NT2/D1 (cell line): Measurements from ENCODE around the gene PLPP1.
A peak's percentile ranks its signal among the peaks of the same experiment; 100 is the strongest.
"Not testable (repeated sequence)": the region's sequence is repeated elsewhere in the genome, so short reads cannot be mapped to it uniquely, and the experiment has no call there.

Source experiments
- DNase-seq: peaks from one replicate; pipeline ENCODE4 v3.0.0-alpha.2; 2011; ENCODE audit warnings: low read depth, low spot score
- H3K27me3 ChIP-seq: 2 replicates; pipeline ENCODE4 v1.6.0; 2011; ENCODE audit warnings: mild to moderate bottlenecking; ENCODE audit not compliant: insufficient read length, insufficient read depth
- H3K36me3 ChIP-seq: 2 replicates; pipeline ENCODE4 v1.6.1; 2011; ENCODE audit warnings: mild to moderate bottlenecking, low read length, mixed read lengths; ENCODE audit not compliant: insufficient read depth, insufficient read length
- H3K4me1 ChIP-seq: 2 replicates; pipeline ENCODE4 v1.5.1; 2011; ENCODE audit not compliant: insufficient read depth, insufficient read length
- H3K4me3 ChIP-seq: 2 replicates; pipeline ENCODE4 v1.5.1; 2011; ENCODE audit warnings: low read depth; ENCODE audit not compliant: insufficient read length
- H3K9ac ChIP-seq: 2 replicates; pipeline ENCODE4 v1.6.0; 2011; ENCODE audit warnings: low read depth; ENCODE audit not compliant: insufficient read length
- H3K9me3 ChIP-seq: 2 replicates; pipeline ENCODE4 v1.5.1; 2011; ENCODE audit warnings: mild to moderate bottlenecking, low read length; ENCODE audit not compliant: insufficient read depth
- SUZ12 ChIP-seq: IDR thresholded peaks from 2 replicates; pipeline ENCODE4 v1.6.1; 2011; ENCODE audit not compliant: insufficient read length, insufficient read depth; ENCODE audit errors: extremely low read depth
- YY1 ChIP-seq: IDR thresholded peaks from 2 replicates; pipeline ENCODE4 v1.6.1; 2011; ENCODE audit not compliant: insufficient read length, insufficient read depth
- ZNF274 ChIP-seq: IDR thresholded peaks from 2 replicates; pipeline ENCODE4 v1.6.1; 2011; ENCODE audit warnings: mild to moderate bottlenecking, low read depth, low read length

The PLPP1 gene

DNA sequence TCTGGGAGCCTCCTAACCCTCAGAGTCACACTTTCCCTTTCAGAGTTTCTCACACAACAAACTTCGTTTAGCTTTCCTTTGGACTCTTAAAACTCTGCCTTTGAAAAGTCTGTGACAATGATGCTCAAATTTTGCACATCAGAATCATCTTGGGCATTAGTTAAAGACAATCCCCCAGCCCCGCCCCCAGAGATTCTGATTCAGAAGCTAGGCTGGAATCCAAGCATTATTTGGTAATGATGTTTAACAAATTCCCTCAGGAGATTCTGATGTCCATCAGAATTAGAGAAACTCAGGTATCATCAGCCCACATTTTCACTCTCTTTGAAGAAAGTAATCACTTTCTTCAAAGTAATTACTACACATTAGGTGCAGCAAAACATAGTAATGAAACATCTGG, 9.6 kb upstream of the PLPP1 start:
- Histone ChIP-seq H3K9ac (no peak overlapping the region), H3K27me3 (no peaks in the 10 kb centered on the region), H3K9me3 (no peaks in the 10 kb centered on the region), H3K4me3 (no peak overlapping the region), H3K36me3 (no peaks in the 10 kb centered on the region), H3K4me1 (no peaks in the 10 kb centered on the region)
- TF ChIP-seq ZNF274 (no peak), YY1 (no peak), SUZ12 (no peak)
- DNase-seq, result no peak

DNA sequence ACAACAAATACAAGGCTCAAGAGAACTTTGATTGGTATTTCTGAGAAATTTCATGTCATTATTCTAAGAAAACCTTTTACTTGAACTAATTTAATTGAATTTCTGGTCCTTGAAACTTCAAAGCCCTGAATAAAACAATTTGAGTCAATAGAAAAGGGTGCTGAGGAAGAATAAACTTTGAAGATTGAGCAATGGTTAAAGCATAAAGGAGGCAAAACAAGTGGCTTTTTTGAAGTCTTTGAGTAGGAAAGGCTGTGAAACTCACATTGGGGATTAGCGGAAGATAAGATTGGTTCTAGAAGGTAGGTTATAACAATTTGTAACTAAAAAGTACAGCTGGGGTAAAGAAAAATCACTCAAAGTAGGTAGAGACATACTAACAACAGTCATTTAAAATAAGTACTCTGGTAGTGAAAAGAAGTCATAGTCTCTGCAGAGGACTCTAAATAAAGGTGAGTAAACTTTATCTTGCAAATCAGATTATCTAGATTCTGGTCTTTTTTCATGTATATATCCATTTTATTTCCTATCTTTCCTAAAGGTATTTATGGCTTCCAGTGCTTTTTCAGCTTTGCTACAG, 6.4 kb upstream of the PLPP1 start:
- no peak overlapping the region for H3K9ac ChIP-seq
- no peaks in the 10 kb centered on the region for H3K4me1 ChIP-seq
- TF ChIP-seq YY1 (no peak), ZNF274 (no peak), SUZ12 (no peak)
- H3K36me3 ChIP-seq, result no peaks in the 10 kb centered on the region
- no peaks in the 10 kb centered on the region for H3K27me3 ChIP-seq
- no peak overlapping the region for H3K4me3 ChIP-seq
- no peaks in the 10 kb centered on the region for H3K9me3 ChIP-seq
- DNase-seq, result no peak

DNA sequence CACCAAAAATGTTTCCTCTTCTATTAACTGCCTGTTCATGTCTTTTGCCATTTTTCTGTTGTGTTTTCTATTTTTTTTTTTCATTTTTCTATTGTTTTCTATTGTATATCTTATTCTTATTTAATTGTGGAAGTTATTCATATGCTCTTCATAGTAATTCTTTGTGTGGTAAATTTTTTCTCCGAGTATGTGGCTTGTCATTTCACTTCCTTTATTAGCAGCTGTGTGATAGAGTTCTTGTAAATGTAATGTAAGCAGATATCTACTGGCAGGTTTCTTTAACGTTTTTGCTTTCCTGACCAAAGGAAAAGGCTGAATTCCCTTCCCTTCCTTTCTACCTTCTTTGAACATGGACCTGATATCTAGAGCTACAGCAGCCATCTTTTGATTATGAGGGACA, 5.8 kb upstream of the PLPP1 start:
- no peaks in the 10 kb centered on the region for H3K36me3 ChIP-seq
- no peak for DNase-seq
- no peak overlapping the region for H3K9ac ChIP-seq
- no peaks in the 10 kb centered on the region for H3K27me3 ChIP-seq
- TF ChIP-seq SUZ12 (no peak), ZNF274 (no peak), YY1 (no peak)
- H3K9me3 ChIP-seq, result no peaks in the 10 kb centered on the region
- no peak overlapping the region for H3K4me3 ChIP-seq
- no peaks in the 10 kb centered on the region for H3K4me1 ChIP-seq

DNA sequence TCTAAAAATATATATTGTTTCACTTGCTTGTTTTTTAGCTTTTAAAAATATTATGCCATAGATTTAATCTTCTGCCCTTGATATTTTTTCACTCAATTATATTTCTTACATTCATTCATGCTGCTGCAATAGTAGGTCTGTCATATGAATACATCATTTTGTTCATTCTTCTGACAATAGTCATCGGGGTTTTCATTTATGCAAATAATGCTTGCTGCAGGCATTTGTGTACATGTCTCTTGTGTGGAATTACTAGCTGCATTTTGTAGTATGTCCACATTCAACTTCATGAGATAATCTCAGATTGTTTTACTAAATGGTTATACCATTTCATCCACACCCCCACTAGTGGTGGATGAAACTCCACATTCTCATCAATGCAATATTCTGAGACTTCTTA, 5.3 kb upstream of the PLPP1 start:
- H3K9ac ChIP-seq, result no peak overlapping the region
- H3K9me3 ChIP-seq, result no peaks in the 10 kb centered on the region
- H3K4me1 ChIP-seq, result no peaks in the 10 kb centered on the region
- DNase-seq, result no peak
- no peaks in the 10 kb centered on the region for H3K27me3 ChIP-seq
- H3K4me3 ChIP-seq, result no peak overlapping the region
- H3K36me3 ChIP-seq, result no peaks in the 10 kb centered on the region
- no peak for TF ChIP-seq YY1
- TF ChIP-seq ZNF274, result no peak
- TF ChIP-seq SUZ12, result no peak

DNA sequence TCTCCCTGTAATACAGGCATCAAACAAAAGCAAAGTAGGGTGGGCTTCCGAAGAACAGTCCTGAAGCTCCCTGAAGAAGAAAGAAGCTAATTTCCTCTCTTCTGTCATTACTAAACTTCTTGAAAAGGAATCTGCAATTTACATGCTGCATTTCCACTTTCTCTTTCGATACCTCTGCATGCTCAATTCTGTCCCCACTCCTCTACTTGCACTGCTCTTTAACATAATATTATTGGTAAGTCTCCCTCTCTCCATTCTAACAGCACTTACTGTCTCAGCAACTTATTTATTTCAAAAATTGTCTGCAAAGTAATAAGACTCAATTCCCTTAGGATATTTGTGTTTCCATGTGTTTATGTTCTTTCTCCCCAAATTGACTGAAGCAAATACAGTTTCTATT, 3.9 kb upstream of the PLPP1 start:
- Histone ChIP-seq H3K36me3 (no peaks in the 10 kb centered on the region), H3K27me3 (no peaks in the 10 kb centered on the region), H3K4me3 (no peak overlapping the region), H3K9ac (no peak overlapping the region), H3K4me1 (no peaks in the 10 kb centered on the region), H3K9me3 (no peaks in the 10 kb centered on the region)
- TF ChIP-seq SUZ12 (no peak), ZNF274 (no peak), YY1 (no peak)
- DNase-seq, result no peak

DNA sequence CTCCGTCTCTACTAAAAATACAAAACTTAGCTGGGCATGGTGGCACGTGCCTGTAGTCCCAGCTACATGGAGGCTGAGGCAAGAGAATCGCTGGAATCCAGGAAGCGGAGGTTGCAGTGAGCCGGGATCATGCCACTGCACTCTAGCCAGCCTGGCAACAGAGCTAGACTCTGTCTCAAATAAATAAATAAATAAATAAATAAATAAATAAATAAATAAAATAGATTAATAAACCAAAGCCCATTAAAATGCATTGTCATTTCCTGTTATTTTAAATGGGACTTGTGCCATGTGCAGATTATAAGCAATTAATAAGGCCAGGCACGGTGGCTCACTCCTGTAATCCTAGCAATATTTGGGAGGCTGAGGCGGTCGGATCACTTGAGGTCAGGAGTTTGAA, 2.6 kb upstream of the PLPP1 start:
- not testable (repeated sequence) for DNase-seq, H3K27me3 ChIP-seq, H3K9ac ChIP-seq, H3K9me3 ChIP-seq, H3K4me1 ChIP-seq, H3K36me3 ChIP-seq, H3K4me3 ChIP-seq

DNA sequence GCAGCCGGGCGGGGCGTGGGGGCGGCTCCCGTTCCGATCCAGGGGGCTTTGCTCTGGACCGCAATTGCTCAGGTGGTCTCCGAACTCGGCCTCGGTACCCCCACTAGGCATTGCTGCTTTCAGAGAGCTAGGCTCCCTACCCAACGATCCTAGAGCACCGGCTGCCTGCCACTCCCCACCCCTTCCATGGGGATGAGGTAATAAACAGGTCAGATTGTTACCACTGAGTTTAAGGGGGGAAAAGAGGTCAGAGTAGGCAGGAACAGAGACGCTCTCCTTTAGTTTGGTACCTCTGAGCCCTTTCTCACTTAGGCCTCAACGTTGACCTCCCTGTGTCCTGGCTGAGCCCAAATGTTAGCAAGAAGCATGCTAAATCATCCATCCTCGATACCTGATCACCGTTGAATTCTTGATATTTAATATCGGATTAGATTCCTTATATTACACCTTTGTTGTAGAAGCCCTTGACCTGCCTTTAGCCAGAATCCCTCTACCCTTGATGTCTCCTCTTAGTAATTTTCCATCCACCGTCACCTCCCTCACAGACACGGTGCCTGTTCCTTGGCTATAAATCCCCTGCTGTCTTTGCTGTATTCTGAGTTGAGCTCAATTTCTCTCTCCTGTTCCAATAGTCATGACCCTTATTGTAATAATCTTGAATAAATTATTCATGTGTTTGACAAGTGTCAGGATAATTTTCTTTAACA, 588 bp upstream of the PLPP1 start:
- Histone ChIP-seq H3K4me3 (peak overlapping the region; percentile 78), H3K9ac (peak overlapping the region; percentile 97), H3K9me3 (no peaks in the 10 kb centered on the region), H3K27me3 (no peaks in the 10 kb centered on the region), H3K4me1 (no peaks in the 10 kb centered on the region), H3K36me3 (peaks cover 2% of the 10 kb centered on the region)
- DNase-seq, result no peak
- TF ChIP-seq YY1 (no peak), ZNF274 (no peak), SUZ12 (no peak)
